B cell (primary cell): Measurements from ENCODE around the gene AMACR. TPM values are rescaled to one million over a fixed set of nuclear protein-coding genes. Genes with fewer than 3 reads are reported as not detected.

Experiments used
- ATAC-seq: fragments of 200-7000 bp; cut with Tn5 transposase; one replicate; pipeline ENCODE4 v1.10.0; 2021; ENCODE audit warnings: low read depth, mild to moderate bottlenecking, moderate number of reproducible peaks, moderate library complexity
- CTCF ChIA-PET: fragments of 350-600 bp; sonication (Branson Sonifier 250); formaldehyde crosslinking; loops from one replicate; lab custom pipeline; 2021; ENCODE audit warnings: antibody characterized with exemption, inconsistent platforms; lab: Charles Lee
- POLR2A ChIA-PET: fragments of 350-600 bp; sonication (Branson Sonifier 250); formaldehyde crosslinking; loops from one replicate; lab custom pipeline; 2021; ENCODE audit warnings: antibody characterized with exemption; lab: Charles Lee
- DNase-seq: peaks from one replicate; pipeline ENCODE4 v3.0.0; 2013
- H2AFZ ChIP-seq: 2 replicates; pipeline ENCODE4 v1.6.1; 2012; ENCODE audit warnings: mild to moderate bottlenecking, low read depth, low read length; ENCODE audit not compliant: insufficient read depth, poor library complexity, severe bottlenecking
- H3K27ac ChIP-seq, 2 donors: 1 replicate in 1 of 2; 2 replicates in 1 of 2; pipeline ENCODE4 v1.5.1; 2012 to 2013; ENCODE audit warnings: low read length in 2 of 2, mild to moderate bottlenecking in 2 of 2, moderate library complexity in 1 of 2
- H3K27me3 ChIP-seq, 4 experiments: fragments of 200-600 bp in 1 of 4; sonication (generic) in 1 of 4; replicated peaks in 1 of 4; 1 replicate in 2 of 4; 2 replicates in 2 of 4; pipeline versions ENCODE4 v1.6.1 to v1.7.0; 2013 to 2016; ENCODE audit warnings: low read length in 3 of 4, mild to moderate bottlenecking in 2 of 4, mixed read lengths in 1 of 4, moderate library complexity in 1 of 4; ENCODE audit not compliant: insufficient read depth in 4 of 4, control insufficient read depth in 3 of 4; ENCODE audit errors: control extremely low read depth in 1 of 4
- H3K36me3 ChIP-seq, 2 experiments: replicated peaks in 1 of 2; 1 replicate in 1 of 2; 2 replicates in 1 of 2; pipeline versions ENCODE4 v1.6.1 to v1.7.1; 2013; ENCODE audit warnings: low read length in 1 of 2; ENCODE audit not compliant: insufficient read depth in 2 of 2, control insufficient read depth in 1 of 2; ENCODE audit errors: control extremely low read depth in 1 of 2, extremely low read depth in 1 of 2
- H3K4me1 ChIP-seq, 2 donors: fragments of 200-600 bp in 1 of 2; sonication (generic) in 1 of 2; 1 replicate in 1 of 2; 2 replicates in 1 of 2; pipeline versions ENCODE4 v1.5.1 to v1.6.1; 2013 to 2017; ENCODE audit warnings: low read length in 2 of 2; ENCODE audit not compliant: control insufficient read depth in 2 of 2, insufficient read depth in 2 of 2
- H3K4me2 ChIP-seq: replicated peaks from 2 replicates; pipeline ENCODE3; 2012; ENCODE audit warnings: mild to moderate bottlenecking, low read depth, low read length; ENCODE audit not compliant: poor library complexity, severe bottlenecking
- H3K4me3 ChIP-seq, 5 experiments: fragments of 200-600 bp in 1 of 5; sonication (generic) in 1 of 5; 1 replicate in 3 of 5; 2 replicates in 2 of 5; pipeline versions ENCODE4 v1.5.1 to v1.7.0; 2011 to 2016; ENCODE audit warnings: low read length in 4 of 5, mild to moderate bottlenecking in 4 of 5, low read depth in 2 of 5, control low read depth in 1 of 5, moderate library complexity in 1 of 5; ENCODE audit not compliant: insufficient read depth in 1 of 5; ENCODE audit errors: control extremely low read depth in 1 of 5, extremely low read depth in 1 of 5
- H3K79me2 ChIP-seq: fragments of 200-600 bp; sonication (generic); one replicate; pipeline ENCODE4 v1.6.0; 2016; ENCODE audit warnings: low read length; ENCODE audit not compliant: control insufficient read depth, insufficient read depth
- H3K9ac ChIP-seq: fragments of 200-600 bp; sonication (generic); 2 replicates; pipeline ENCODE4 v1.6.1; 2017; ENCODE audit warnings: mild to moderate bottlenecking, low read length, moderate library complexity
- H3K9me3 ChIP-seq, 3 donors: one replicate each; pipeline versions ENCODE4 v1.6.1 to v1.7.1; 2013; ENCODE audit warnings: low read length in 2 of 3; ENCODE audit not compliant: control insufficient read depth in 2 of 3, insufficient read depth in 1 of 3; ENCODE audit errors: control extremely low read depth in 1 of 3
- H4K20me1 ChIP-seq: 2 replicates; pipeline ENCODE4 v1.6.0; 2012; ENCODE audit warnings: mild to moderate bottlenecking, low read length; ENCODE audit not compliant: insufficient read depth, control insufficient read depth, poor library complexity, severe bottlenecking
- H3K27ac Mint-ChIP-seq: one replicate; pipeline ENCODE4 v1.8.0; 2021; ENCODE audit warnings: mixed read lengths
- H3K27me3 Mint-ChIP-seq: one replicate; pipeline ENCODE4 v1.8.0; 2021; ENCODE audit warnings: mixed read lengths
- H3K4me1 Mint-ChIP-seq: one replicate; pipeline ENCODE4 v1.8.0; 2021; ENCODE audit warnings: mixed read lengths
- H3K4me3 Mint-ChIP-seq: one replicate; pipeline ENCODE4 v1.8.0; 2021; ENCODE audit warnings: mixed read lengths
- H3K9me3 Mint-ChIP-seq: one replicate; pipeline ENCODE4 v1.8.0; 2022; ENCODE audit warnings: mixed read lengths; ENCODE audit not compliant: insufficient read depth
- CTCF ChIP-seq: fragments of 200-600 bp; IDR thresholded peaks from one replicate; pipeline ENCODE4 v1.8.0; 2022; ENCODE audit warnings: antibody characterized with exemption, mild to moderate bottlenecking
- EZH2 ChIP-seq: IDR thresholded peaks from 2 replicates; pipeline ENCODE4 v1.6.1; 2012; ENCODE audit warnings: borderline replicate concordance, low read depth, mild to moderate bottlenecking, moderate library complexity, low read length; ENCODE audit not compliant: insufficient read depth, poor library complexity, severe bottlenecking
- WGBS: methylation state at CpG from one replicate; pipeline ENCODE4 v1.1.5; 2013; ENCODE audit warnings: missing lambda C conversion rate; ENCODE audit not compliant: insufficient coverage; 5-methylcytosine and 5-hydroxymethylcytosine counted together
- intact Hi-C: fragments of 100-400 bp; cut with micrococcal nuclease; formaldehyde crosslinking; loops from one replicate; pipeline ENCODE4 v1.10.0; 2022
- polyA plus RNA-seq: library from polyadenylated mRNA; depleted of rRNA; stranded (reverse); fragments of >200 nt; gene quantifications from 2 replicates; pipeline ENCODE4 v1.2.3, GENCODE V29; 2012
- total RNA-seq, 2 donors: library from RNA; stranded (reverse); fragments of 120-200 nt in 1 of 2; gene quantifications; 1 replicate in 1 of 2; 2 replicates in 1 of 2; pipeline versions ENCODE4 v1.2.3 to v1.2.4, GENCODE V29; 2013 to 2022

AMACR gene
- total and polyA plus RNA-seq, 2 donors (not counting 1 experiment from before 2014, with no cell fraction given), result 2.6 to 5.8 TPM

GRCh38 chr5:34014626-34015025, 6.8 kb upstream of the AMACR start:
- POLR2A ChIA-PET, result no interaction called here
- Histone ChIP-seq H3K9ac (no peak overlapping the region), H3K4me1 (no peaks in the 10 kb centered on the region), H3K79me2 (no peaks in the 10 kb centered on the region), H3K27me3 (no peaks in the 10 kb centered on the region), H2AFZ (no peak overlapping the region), H3K4me3 (no peak overlapping the region), H4K20me1 (no peaks in the 10 kb centered on the region), H3K9me3 (no peaks in the 10 kb centered on the region), H3K36me3 (peaks cover 2 to 7% of the 10 kb centered on the region in 2 experiments), H3K27ac (no peak overlapping the region), H3K4me2 (no peak overlapping the region)
- intact Hi-C loops, result no loop called here
- Mint-ChIP-seq H3K4me3 (no peak overlapping the region), H3K9me3 (no peaks in the 10 kb centered on the region), H3K27me3 (no peaks in the 10 kb centered on the region), H3K4me1 (peaks cover 2% of the 10 kb centered on the region), H3K27ac (no peak overlapping the region)
- TF ChIP-seq EZH2 (no peak), CTCF (no peak)
- CTCF ChIA-PET, result no interaction called here
- no CpG with 5 or more reads among the region's 2 CpGs for WGBS
- ATAC-seq (no peak), DNase-seq (no peak)

- H3K9ac ChIP-seq, result no peak overlapping the region
- Mint-ChIP-seq H3K27ac (no peak overlapping the region), H3K4me1 (peaks cover 11% of the 10 kb centered on the region), H3K4me3 (no peak overlapping the region), H3K27me3 (no peaks in the 10 kb centered on the region), H3K9me3 (no peaks in the 10 kb centered on the region)
- ATAC-seq (no peak), DNase-seq (no peak)
- H2AFZ ChIP-seq, result no peak overlapping the region
- no peak overlapping the region for H3K4me2 ChIP-seq
- H3K9me3 ChIP-seq, result no peaks in the 10 kb centered on the region
- ChIA-PET POLR2A (no interaction called here), CTCF (no interaction called here)
- H3K27me3 ChIP-seq, result no peaks in the 10 kb centered on the region
- H3K4me1 ChIP-seq, result peaks cover 0 to 7% of the 10 kb centered on the region in 2 donors
- no peak for TF ChIP-seq CTCF
- no peak for TF ChIP-seq EZH2
- H3K36me3 ChIP-seq, result peaks cover 0 to 2% of the 10 kb centered on the region in 2 experiments
- WGBS, result no CpG with 5 or more reads among the region's 3 CpGs
- no peak overlapping the region for H3K27ac ChIP-seq
- no peaks in the 10 kb centered on the region for H3K79me2 ChIP-seq
- H4K20me1 ChIP-seq, result no peaks in the 10 kb centered on the region
- intact Hi-C loops, result no loop called here
- H3K4me3 ChIP-seq, result no peak overlapping the region
Observed at GRCh38 chr5:34013547-34013946, 5.7 kb upstream of the AMACR start.
